DMS114 treated with DMSO at 0.1 percent for 48 hours (cell line): ENCODE data around the gene MORN1.
"Not testable (repeated sequence)": the region's sequence is repeated elsewhere in the genome, so short reads cannot be mapped to it uniquely, and the experiment has no call there.

ENCODE experiments used
- DNase-seq: peaks from one replicate; lab custom pipeline; 2025; ENCODE audit not compliant: unreplicated experiment; lab: John Stamatoyannopoulos, UW

MORN1 gene

GRCh38 chr1:2341706-2342383 is 49.5 kb downstream of the MORN1 start:
- no peak for DNase-seq

GRCh38 chr1:2340918-2341254 is 50.5 kb downstream of the MORN1 start:
- no peak for DNase-seq

DNA sequence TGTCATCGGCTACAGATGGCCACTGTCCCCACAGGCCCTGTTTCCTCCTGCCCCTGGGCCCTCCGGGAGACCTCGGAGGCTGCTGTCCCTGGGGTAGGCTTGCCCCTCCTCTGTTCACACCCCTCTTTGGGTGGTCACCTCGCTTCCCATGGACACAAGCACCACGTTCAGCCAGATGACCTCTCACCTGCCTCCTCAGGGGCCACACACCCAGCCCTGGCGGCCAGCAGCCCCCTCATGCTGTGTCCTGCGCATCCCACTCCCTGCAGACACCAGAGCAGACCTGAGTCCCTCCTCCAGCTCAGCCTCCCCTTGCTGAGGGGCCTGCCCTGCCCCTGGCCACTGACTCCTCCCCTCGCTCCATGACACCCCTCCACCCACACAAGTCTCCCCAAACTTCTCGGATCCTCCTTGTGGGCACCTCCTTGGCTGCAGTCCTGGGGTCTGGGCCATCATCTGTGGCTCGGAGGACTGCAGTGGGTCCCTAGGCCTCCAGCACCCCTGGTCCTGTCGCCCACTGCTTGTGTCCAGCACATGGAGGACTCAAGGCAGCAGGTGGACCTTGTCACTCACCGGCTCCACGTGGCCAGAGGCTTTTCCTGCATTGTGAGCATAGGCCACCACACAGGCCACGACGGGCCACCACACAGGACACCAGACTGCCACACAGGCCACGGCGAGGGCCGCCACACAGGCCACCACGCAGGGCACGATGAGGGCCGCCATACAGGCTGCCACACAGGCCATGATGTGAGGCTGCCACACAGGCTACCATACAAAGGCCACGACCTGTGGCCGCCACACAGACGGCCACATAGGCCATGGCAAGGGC is 51.1 kb downstream of the MORN1 start:
- DNase-seq: no peak

GRCh38 chr1:2339206-2340085 is 51.9 kb downstream of the MORN1 start:
- DNase-seq: no peak

- DNase-seq: no peak
Observed at GRCh38 chr1:2337501-2337900, 53.9 kb downstream of the MORN1 start.

DNA sequence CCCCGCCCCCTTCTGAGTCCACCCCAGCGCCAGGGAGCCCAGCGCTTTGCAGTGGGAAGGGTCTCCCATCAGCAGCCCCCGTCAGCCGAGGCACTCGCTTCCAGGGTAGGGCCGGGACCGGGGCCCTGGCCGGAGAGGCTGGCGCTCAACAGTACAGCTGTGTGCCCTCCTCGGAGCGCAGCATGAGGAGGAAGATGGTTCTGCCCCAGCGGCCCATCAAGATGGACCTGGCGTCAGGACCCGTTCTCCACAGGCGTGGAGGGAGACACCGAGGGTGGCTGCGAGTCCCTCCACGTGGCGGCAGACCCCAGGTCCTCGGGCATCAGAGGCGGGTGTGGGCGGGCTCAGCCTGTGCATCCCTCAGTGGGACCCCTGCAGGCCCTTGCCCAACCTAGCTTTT is 54.3 kb downstream of the MORN1 start:
- no peak for DNase-seq

DNA sequence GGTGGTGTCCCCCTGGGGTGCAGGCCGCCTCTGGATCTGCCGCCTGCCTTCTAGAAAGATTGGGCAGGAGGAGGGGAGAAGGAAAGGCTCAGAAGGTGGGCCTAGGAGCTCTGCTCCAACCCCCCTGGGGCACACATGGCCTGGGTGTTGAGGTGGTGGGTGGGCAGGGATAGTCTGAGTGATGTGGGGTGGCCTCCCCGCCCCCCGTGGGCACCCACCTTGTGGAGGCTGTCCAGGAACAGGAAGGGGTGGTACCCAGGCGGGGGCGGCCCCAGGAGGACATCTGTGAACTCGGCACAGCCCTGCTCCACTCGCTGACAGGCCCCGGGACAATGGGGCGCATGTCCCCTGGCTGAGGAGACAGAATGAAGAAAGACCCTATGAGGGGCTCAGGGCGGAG is 54.9 kb downstream of the MORN1 start:
- no peak for DNase-seq

DNA sequence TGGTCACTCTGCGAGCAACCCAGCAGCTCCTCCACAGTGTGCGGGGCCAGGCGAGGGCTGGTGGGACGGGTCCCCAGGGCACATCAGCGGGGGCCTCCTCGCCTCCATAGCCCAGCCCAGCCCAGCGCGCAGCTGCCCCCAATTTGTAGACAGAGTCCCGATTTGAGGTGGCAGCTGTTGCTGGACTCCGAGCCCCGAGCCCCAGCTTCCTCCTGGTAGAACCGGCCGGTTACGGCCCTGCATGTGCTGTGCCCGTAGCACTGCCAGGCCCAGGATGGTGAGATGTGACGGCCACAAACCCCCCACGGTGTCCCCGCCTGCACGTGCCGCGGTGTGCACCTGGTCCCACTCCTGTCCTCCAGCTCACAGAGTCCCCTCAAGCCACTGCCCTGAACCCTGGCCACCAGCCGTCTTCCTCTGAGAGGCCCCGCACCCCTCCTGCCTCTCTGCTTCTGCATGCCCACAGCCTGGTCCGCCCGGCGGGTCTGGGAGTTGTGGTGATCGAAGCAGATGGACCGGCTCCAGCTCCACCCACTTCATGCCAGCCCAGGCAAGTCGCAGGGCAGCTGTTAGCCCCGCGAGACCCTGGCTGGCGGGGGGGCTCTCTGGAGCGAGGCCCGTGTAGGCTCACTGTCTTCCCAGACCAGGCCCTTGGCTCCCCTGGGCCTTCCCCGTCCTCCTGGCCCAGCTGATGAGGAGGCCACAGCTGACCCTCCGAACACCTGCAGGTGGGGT is 55.5 kb downstream of the MORN1 start:
- no peak for DNase-seq

DNA sequence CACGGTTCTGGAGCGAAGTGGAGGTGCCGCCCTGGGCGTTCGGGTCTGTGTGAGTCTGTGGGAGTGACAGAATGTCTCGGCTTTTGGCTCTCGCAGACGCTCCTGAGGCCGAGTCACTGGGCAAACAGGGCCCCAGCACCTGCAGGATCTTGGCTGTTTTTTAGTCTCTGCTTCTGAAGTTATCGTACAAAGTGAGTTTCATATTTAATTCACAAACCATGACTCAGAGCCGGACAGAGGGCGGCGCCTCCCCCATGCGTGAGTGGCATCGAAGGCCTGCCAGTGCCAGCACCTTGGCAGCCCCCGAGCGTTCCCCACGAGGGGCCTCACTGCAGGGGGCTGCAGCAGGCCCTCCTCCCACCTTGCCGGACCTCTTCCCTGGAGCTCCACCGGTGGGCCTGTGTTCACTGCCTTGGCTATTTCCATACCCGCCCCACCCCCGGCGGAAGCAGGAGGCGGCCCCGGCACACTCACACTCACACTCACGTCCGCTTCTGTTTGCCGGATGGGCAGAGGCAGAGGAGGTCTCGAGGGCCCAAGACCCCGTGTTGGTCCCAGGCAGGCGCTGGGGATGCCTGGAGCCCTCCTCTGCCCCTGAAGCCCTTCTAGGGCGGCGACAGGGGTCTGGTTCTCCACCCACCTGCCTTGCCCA is 56.3 kb downstream of the MORN1 start:
- DNase-seq: no peak

DNA sequence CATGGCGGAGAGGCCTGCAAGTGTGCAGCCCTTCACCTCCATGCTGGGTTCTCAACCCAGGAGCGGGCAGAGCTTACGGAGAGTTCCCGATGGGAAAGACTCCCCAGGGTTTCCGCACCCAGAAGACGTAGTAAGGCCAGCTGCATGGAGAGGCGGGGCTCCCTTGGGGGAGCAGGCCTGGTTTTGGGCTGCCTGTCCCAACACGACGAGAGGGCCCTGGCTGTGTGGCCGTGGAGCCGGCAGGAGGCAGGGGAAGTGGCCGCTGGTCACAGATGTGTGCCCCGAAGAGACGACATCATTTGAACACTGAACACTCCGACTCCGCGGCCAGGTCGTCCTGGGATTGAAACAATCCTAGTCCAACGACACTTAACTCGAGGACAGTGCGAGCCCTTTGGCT is 57.0 kb downstream of the MORN1 start:
- no peak for DNase-seq

DNA sequence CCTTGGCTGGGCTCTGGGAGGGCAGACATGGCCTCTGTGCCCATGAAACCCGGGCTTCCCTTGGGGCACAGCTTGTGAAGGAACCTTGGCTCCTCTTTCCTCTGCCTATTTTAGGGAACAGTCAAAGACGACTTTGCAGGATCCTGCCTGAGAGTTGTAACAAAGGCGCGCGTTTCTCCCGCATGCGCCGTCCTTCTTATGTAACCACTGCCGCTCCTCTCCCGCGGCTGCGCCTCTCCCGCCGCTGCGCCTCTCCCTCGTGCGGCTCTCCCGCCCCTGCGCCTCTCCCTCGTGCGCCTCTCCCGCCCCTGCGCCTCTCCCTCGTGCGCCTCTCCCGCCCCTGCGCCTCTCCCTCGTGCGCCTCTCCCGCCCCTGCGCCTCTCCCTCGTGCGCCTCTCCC is 59.8 kb downstream of the MORN1 start:
- DNase-seq: not testable (repeated sequence)

DNA sequence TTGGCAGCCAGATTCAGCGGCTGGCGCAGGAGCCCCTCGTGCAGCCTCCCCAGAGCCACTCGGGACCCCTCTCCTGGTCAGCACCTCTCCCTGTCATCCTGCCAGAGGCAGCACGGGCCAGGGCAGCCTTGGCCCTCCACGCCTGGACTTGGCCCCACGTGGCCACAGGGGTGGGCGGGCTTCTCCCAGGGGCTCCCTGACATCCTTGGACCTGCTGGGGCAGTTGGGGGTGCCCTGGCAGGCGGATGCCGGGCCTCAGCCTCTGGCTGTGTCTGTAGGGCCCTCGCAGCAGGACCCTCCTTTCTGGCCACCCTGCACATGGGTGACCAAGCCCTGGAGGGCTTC is 60.2 kb downstream of the MORN1 start:
- DNase-seq: no peak

DNA sequence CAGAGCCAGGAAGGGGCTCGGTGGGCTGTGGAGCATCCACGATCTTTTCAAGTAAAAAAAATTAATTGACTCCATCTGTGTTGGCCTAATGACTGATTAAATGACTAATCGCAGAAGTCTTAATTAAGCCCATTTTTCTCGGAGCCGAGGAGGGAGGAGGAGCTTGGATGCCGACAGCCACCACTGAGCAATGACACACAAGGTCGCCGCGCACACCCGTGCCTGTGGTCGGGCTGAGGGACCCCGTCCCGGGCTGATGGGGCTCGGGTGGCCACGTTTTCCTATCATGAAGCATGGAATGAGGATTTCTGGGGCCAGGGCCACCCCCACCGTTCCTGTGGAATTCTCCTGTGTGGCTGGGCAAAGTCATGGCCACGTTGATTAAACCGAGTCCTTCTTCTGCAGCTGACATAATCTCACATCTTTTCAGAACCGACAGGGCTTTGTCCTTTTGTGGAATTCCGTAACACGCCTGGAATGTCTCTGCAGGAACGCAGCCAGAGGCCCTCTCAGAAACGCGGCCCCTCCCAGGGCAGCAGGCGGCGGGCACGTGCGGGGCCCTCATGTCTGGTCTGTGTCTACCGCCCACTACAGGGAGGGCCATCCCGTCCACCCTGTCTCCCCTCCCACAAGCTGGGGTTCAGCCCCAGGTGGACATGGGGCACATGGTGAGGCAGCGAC is 60.7 kb downstream of the MORN1 start:
- no peak for DNase-seq

DNA sequence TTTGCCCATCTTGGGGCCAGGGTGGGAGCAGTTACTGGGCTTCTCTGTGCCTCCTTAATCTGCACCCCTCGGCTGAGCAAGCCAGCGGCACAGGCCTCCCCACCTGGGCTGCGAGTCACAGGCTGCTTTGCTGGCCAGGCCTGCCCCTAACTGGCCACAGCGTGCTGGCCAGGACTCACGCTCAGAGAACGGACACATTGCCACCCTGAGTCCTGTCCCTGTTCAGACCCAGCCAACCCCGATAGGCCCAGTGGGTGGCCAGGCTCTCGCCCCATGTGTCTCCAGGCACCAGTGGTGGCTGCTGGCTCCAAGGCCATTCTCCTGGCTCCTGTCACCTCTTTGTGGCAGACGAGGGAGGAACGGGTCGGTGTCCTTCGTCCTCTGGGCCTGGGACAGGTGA is 61.3 kb downstream of the MORN1 start:
- DNase-seq: no peak

GRCh38 chr1:2328676-2329455 is 62.5 kb downstream of the MORN1 start:
- DNase-seq: no peak

DNA sequence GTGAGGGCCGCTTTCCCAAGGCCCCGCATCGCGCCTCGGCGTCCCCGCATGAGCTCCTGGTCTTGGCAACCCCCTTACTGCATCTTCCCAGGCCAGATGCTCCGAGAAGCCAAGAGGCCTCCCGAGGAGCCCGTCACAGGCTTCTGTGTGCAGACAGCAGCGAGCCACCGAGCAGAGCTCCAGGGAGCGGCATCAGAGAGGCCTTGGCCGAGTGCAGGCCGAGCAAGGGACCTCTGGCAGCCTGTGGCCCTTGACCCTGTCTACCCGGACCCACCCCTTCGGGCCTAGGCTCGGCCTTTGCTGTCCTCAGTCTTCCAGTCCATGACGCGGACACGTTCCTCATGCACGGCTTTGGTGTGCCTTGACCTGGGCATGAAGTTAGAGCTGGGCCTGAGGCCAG is 63.5 kb downstream of the MORN1 start:
- DNase-seq: no peak

- DNase-seq: not testable (repeated sequence)
Observed at GRCh38 chr1:2327162-2327561, 64.2 kb downstream of the MORN1 start.

- DNase-seq: no peak
Observed at GRCh38 chr1:2326524-2326923, 64.8 kb downstream of the MORN1 start.
